Measurements from ENCODE around the gene TDP2. TPM values are rescaled to one million over a fixed set of nuclear protein-coding genes. Genes with fewer than 3 reads are reported as not detected.

The TDP2 gene
- total RNA-seq, 4 donors from 2014 or later: 29.2 to 53.1 (median 42.2) TPM

DNA sequence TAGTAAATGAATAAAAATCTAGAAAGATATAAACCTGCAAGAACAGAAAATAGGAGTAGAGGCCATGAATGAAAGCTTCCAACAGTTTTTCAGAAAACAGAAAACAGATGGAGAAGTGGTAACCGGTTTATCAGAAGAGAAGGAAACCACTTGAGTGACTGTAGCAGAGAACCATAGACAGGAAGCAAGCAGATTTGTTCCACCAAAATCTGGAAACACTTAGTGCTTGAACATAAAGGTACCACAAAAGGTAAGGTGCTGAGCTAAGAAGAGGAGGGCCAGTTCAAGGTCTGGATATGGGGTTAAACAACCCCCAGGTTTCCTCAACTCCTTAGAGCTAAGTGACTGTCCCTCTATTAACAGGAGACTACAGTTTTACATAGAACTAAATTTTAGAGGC, 11.5 kb downstream of the TDP2 start:
- Histone ChIP-seq H3K9me3 (no peaks in the 10 kb centered on the region), H3K4me3 (no peak overlapping the region), H3K36me3 (peaks cover 0 to 77% of the 10 kb centered on the region in 2 donors), H3K4me1 (no peaks in the 10 kb centered on the region), H3K27me3 (no peaks in the 10 kb centered on the region), H3K27ac (no peak overlapping the region)
- 71 to 79% methylated on average over 1 of the region's 1 CpG for WGBS, 2 donors (ENCODE audit: low coverage in 1 of 2)
- no peak for TF ChIP-seq EP300 (IDR thresholded peaks at IDR 0.05)
- TF ChIP-seq POLR2A (IDR thresholded peaks at IDR 0.05): no peak
- TF ChIP-seq, protein P1, sequence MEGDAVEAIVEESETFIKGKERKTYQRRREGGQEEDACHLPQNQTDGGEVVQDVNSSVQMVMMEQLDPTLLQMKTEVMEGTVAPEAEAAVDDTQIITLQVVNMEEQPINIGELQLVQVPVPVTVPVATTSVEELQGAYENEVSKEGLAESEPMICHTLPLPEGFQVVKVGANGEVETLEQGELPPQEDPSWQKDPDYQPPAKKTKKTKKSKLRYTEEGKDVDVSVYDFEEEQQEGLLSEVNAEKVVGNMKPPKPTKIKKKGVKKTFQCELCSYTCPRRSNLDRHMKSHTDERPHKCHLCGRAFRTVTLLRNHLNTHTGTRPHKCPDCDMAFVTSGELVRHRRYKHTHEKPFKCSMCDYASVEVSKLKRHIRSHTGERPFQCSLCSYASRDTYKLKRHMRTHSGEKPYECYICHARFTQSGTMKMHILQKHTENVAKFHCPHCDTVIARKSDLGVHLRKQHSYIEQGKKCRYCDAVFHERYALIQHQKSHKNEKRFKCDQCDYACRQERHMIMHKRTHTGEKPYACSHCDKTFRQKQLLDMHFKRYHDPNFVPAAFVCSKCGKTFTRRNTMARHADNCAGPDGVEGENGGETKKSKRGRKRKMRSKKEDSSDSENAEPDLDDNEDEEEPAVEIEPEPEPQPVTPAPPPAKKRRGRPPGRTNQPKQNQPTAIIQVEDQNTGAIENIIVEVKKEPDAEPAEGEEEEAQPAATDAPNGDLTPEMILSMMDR (IDR thresholded peaks at IDR 0.05): no peak
- no peak for TF ChIP-seq POLR2AphosphoS5 (IDR thresholded peaks at IDR 0.05)
- no peak for ATAC-seq

DNA sequence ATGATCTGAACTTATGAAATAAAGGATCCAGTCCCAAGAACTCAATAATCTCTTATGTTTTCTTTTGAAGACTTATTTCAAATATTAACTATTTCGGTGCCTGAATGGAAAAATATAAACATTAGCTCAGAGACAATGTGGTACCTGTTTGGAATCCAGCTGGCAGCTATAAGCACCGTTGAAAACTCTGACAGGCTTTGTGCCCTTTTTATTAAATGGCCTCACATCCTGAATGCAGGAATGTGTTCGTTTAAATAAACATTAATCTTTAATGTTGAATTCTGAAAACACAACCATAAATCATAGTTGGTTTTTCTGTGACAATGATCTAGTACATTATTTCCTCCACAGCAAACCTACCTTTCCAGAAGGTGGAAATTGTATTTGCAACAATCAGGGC, 16.3 kb downstream of the TDP2 start:
- no peak for ATAC-seq
- no peak overlapping the region for H3K4me3 ChIP-seq
- WGBS, 2 donors (ENCODE audit: low coverage in 1 of 2): 16 to 26% methylated on average over 3 of the region's 3 CpGs
- H3K36me3 ChIP-seq: peaks cover 0 to 58% of the 10 kb centered on the region in 2 donors
- H3K4me1 ChIP-seq: peaks cover 0 to 11% (median 0%) of the 10 kb centered on the region in 3 donors
- no peak for TF ChIP-seq POLR2A (IDR thresholded peaks at IDR 0.05)
- TF ChIP-seq, protein P1 (IDR thresholded peaks at IDR 0.05): no peak
- no peak for TF ChIP-seq EP300 (IDR thresholded peaks at IDR 0.05)
- no peak for TF ChIP-seq POLR2AphosphoS5 (IDR thresholded peaks at IDR 0.05)
- no peaks in the 10 kb centered on the region for H3K27me3 ChIP-seq
- no peak overlapping the region for H3K27ac ChIP-seq
- H3K9me3 ChIP-seq: no peaks in the 10 kb centered on the region

DNA sequence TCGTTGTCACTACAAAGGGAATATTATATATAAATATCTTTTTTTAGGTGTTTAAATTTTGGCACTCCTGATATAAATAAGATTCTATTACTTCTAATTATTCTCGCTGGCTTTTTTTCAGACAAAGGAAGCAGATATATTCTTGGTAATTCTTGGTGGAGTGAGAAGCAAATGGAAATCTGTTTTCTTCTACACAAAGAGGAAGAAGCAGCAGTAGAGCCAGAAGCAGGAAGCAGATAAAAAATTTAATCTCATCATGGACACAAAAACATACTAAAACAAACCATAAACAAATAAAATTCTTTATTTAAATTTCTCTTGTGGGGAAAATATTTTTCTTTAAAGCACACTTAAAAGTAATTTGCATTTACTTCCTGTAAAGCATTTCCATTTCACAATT, 17.0 kb downstream of the TDP2 start:
- H3K4me3 ChIP-seq: no peak overlapping the region
- no peaks in the 10 kb centered on the region for H3K27me3 ChIP-seq
- TF ChIP-seq POLR2A (IDR thresholded peaks at IDR 0.05) (no peak), EP300 (IDR thresholded peaks at IDR 0.05) (no peak), POLR2AphosphoS5 (IDR thresholded peaks at IDR 0.05) (no peak)
- TF ChIP-seq, protein P1 (IDR thresholded peaks at IDR 0.05): no peak
- H3K4me1 ChIP-seq: peaks cover 0 to 16% (median 0%) of the 10 kb centered on the region in 3 donors
- WGBS, 2 donors (ENCODE audit: low coverage in 1 of 2): 48 to 64% methylated on average over 2 of the region's 2 CpGs
- no peak for ATAC-seq
- no peak overlapping the region for H3K27ac ChIP-seq
- H3K9me3 ChIP-seq: no peaks in the 10 kb centered on the region
- peaks cover 0 to 51% of the 10 kb centered on the region in 2 donors for H3K36me3 ChIP-seq

DNA sequence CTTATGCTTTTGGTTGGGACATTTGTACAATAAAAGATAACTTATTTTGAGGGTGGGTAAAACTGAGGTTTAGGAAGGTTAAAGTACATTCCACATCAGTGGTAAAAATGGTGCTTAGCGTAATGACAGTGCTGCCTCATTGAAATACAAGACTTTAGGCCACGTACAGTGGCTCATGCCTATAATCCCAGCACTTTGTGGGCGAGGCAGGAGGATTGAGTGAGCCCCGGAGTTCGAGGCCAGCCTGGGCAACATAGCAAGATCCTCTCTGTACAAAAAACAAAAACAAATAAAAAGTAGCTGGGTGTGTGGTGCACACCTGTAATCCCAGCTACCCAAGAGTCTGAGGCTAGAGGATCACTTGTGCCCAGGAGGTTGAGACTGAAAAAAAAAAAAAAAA, 18.4 kb downstream of the TDP2 start:
- H3K27me3 ChIP-seq: peaks cover 11% of the 10 kb centered on the region
- no peaks in the 10 kb centered on the region for H3K9me3 ChIP-seq
- H3K4me1 ChIP-seq: peaks cover 0 to 16% (median 0%) of the 10 kb centered on the region in 3 donors
- TF ChIP-seq POLR2A (IDR thresholded peaks at IDR 0.05): no peak
- TF ChIP-seq, protein P1 (IDR thresholded peaks at IDR 0.05): no peak
- TF ChIP-seq POLR2AphosphoS5 (IDR thresholded peaks at IDR 0.05): no peak
- no peak for TF ChIP-seq EP300 (IDR thresholded peaks at IDR 0.05)
- H3K27ac ChIP-seq: no peak overlapping the region
- no peak overlapping the region for H3K4me3 ChIP-seq
- 95 to 98% methylated on average over 3 to 5 of the region's 5 CpGs for WGBS, 2 donors (ENCODE audit: low coverage in 1 of 2)
- ATAC-seq: no peak
- peaks cover 0 to 37% of the 10 kb centered on the region in 2 donors for H3K36me3 ChIP-seq

DNA sequence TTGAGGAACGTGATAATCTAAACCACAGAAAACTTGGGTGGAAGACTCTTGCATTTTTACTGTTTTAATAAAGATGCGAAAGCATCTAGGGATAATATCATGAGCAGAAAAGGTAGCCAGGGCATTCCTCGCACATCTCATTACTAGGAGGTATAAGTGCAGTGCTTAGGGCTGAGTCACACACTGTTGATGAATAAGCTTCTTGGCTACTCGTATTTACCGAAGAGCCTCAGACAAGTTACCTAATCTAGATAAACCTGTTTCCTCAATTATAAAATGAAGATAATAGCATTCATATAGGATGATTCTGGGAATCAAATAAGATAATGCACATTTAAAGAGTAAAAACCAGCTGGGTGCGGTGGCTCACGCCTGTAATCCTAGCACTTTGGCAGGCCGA, 19.9 kb downstream of the TDP2 start:
- peaks cover 18% of the 10 kb centered on the region for H3K27me3 ChIP-seq
- peaks cover 0 to 16% (median 0%) of the 10 kb centered on the region in 3 donors for H3K4me1 ChIP-seq
- H3K9me3 ChIP-seq: no peaks in the 10 kb centered on the region
- 65 to 88% methylated on average over 3 to 8 of the region's 8 CpGs for WGBS, 2 donors (ENCODE audit: low coverage in 1 of 2)
- no peak overlapping the region for H3K4me3 ChIP-seq
- H3K36me3 ChIP-seq: peaks cover 0 to 22% of the 10 kb centered on the region in 2 donors
- H3K27ac ChIP-seq: no peak overlapping the region
- ATAC-seq: no peak
- TF ChIP-seq EP300 (IDR thresholded peaks at IDR 0.05) (no peak), POLR2AphosphoS5 (IDR thresholded peaks at IDR 0.05) (no peak), POLR2A (IDR thresholded peaks at IDR 0.05) (no peak)
- TF ChIP-seq, protein P1 (IDR thresholded peaks at IDR 0.05): no peak
